GM19324 (cell line): ENCODE results near the gene BTG4.

ENCODE experiments used
- ATAC-seq: cut with Tn5 transposase; IDR thresholded peaks from one replicate; pipeline ENCODE4 v1.9.1; 2021; ENCODE audit warnings: mild to moderate bottlenecking, moderate library complexity; ENCODE audit not compliant: unreplicated experiment, low FRiP score

BTG4 gene

GRCh38 chr11:111512296-111513239, at the start of gene BTG4:
Gene BTG4, minus strand, starts transcription at chr11:111512386. Its CDS starts 13,610 bp downstream, at chr11:111498776.
- ATAC-seq, result no peak

DNA sequence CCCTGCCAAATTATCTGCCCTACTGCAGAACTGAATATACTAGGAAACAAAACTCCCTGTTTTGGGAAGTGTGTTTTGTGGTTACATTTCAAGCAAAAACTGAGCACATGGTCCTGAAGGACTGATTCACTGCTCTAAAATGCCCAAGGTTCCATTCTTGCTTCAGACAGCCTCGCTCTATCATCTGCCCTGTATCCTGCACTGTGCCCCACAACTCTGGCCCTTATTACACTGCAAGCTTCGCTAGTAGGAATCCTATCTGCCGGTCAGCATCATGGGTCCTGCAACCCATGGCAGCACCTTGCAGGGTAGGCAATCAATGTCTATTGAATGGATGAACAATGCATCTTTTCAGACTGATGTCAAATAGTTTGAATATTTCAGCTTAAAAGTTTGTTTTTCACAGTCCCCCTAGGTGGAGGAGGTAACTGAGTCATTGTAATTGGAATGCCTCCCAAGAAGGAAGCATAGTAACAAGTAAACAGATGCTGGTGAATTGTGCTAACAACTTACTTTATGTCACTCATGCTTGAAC, 49.7 kb upstream of the BTG4 start:
- no peak for ATAC-seq

DNA sequence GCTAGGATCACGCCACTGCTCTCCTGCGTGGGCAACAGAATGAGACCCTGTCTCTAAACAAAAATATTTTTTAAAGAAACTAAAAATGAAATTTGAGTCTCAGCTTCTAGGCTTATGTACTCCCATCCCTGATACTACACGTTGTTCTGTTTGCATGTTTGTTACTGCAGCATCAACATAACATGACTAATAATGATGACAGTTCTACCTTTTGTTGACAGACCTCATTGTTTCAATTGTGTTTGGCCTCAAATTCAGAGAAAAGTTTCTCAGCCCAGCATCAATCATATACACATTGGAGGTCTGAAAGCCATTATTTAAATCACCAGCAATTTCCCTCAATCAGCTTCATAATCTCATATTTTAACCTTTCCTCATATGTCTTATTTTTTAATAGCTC, 49.1 kb upstream of the BTG4 start:
- no peak for ATAC-seq

DNA sequence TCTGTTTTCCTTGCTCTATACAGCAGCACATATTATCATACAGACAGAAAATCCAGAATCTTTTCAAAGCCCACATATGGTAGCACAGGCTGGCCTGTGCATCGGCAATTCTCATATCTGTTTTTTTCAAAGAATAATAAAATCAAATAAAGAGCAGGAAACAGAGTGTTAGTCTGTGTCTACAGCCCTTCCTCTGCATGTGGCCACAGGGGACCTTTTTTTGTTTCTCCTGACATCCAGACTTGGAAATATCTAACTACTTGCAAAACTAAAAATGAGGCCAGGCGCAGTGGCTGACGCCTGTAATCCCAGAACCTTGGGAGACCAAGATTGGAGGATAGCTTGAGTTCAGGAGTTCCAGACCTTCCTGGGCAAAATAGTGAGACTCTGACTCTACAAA, 48.6 kb upstream of the BTG4 start:
- ATAC-seq, result no peak

DNA sequence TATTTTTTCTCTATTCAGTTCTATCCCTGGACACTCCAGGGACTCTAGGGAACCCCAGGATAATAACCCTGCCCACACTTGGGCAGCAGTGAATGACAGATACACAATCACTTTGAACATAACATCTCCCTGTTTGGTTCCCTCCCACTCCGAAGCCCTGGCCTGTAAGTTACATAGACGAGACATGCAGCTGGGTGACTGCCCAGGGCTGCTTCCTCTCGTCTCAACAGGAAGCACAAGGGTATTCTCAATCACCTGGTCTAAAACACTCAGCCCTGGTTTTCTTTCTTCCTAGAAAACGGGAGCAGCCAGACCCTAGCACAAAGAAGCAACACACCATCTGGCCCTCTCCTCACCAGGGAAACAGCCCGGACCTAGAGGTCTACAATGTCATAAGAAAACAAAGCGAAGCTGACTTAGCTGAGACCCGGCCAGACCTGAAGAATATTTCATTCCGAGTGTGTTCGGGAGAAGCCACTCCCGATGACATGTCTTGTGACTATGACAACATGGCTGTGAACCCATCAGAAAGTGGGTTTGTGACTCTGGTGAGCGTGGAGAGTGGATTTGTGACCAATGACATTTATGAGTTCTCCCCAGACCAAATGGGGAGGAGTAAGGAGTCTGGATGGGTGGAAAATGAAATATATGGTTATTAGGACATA, 47.7 kb upstream of the BTG4 start:
- ATAC-seq, result no peak

DNA sequence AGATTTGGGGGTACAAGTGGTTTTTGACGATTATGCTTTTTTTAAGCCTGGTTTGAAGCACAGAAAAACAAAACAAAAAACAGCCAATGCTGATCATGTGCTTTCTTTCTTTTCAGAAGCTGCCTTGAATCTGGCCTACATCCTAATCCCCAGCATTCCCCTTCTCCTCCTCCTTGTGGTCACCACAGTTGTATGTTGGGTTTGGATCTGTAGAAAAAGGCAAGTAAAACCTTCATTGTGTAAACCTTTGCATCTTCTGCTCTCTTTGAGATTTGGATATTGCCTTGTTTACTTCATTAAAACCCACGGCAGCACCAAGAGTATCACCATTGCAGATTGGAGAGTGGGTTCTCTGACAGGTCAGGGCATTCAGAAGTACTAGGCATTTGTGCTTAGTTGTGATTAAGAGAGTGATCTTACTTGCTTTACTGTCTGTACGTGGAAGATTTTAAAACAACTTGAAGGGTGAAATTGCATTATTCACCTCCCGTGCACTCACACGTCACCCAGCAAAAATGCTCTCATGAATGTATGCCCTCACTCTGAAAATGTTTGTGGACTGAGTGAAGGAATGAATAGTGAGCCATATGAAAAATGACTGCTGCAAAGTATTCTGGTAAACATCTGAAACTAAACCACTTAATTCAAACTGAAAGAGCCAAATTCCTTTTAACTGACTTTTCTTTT, 45.4 kb upstream of the BTG4 start:
- no peak for ATAC-seq

DNA sequence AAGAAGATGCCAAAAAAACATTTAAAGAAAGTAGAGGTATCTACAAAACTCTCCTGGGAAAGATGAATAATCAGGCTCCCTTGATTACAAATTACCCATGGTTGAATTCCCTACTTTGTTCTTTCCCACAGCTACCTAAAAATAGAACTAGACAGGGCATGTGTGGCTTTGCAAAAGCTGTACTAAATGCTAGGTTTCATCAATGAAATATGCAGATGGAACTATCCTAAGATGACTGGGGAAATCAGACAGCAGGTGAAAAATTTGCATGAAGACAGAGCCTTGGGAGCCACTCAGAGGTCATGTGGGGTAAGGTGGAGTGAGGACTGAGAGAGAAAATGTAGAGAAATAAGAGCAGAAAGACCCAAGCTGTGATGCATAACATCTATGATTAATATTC, 43.1 kb upstream of the BTG4 start:
- no peak for ATAC-seq

DNA sequence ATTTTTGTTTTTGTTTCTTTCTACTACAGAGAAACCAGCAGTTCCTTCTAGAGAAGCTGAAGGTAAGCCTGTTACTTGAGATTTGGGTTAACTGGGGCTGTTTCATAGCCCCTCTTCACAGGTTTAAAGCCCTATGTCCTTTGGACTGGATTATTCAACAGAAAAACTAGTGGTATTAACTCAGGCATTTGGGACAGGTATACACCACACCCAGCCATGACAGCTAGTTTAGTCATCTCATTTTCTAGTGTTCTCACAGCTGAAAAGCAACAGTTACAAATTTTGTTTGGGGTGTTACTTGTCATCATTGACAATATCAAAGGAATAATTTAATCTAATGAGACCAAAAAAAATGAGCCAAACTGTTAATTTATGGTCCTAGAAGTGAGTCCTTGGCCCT, 42.3 kb upstream of the BTG4 start:
- no peak for ATAC-seq

- no peak for ATAC-seq
These were observed 38.1 kb upstream of the BTG4 start for GRCh38 chr11:111550258-111550657.

DNA sequence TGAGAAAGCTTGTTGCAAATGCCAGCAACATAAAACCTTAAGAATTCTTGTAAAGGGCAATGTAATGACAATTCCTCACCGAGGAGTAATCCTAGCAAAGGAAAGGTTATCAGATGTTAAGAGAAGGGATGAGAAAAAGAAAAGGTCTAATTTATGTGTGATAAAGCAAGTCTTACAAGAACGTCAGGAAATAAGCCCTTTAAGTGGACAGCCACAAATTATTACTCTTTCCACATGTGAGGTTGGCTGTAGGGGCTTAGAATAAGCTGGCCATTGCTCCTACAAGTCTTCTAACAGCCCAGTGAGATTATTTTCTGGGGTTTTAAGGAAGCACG, 37.6 kb upstream of the BTG4 start:
- no peak for ATAC-seq

GRCh38 chr11:111549196-111549868, 37.1 kb upstream of the BTG4 start:
- no peak for ATAC-seq

DNA sequence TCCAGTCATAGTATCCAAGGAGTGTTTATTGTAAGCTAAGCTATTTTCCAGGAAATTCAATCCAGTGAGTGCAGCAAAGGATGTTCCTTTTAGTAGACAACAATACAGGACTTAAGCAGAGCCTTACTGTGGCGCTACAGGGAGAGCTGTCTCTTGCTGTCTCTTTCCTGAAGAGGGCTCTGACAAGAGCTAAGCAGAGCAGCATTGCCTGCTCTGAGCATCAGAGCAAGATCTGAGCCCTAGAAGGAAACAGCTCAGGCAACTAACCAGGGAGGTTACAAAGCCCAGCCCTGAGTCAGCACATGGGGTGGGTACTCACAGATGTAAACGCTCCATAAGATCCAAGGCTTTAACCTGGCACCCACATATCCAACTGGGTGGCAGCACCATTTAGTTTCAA, 36.3 kb upstream of the BTG4 start:
- ATAC-seq, result no peak

GRCh38 chr11:111542606-111543275, 30.6 kb upstream of the BTG4 start:
- no peak for ATAC-seq

- ATAC-seq, result no peak
These were observed 29.3 kb upstream of the BTG4 start for GRCh38 chr11:111541254-111542061.

GRCh38 chr11:111540937-111541253, 28.7 kb upstream of the BTG4 start:
- no peak for ATAC-seq

DNA sequence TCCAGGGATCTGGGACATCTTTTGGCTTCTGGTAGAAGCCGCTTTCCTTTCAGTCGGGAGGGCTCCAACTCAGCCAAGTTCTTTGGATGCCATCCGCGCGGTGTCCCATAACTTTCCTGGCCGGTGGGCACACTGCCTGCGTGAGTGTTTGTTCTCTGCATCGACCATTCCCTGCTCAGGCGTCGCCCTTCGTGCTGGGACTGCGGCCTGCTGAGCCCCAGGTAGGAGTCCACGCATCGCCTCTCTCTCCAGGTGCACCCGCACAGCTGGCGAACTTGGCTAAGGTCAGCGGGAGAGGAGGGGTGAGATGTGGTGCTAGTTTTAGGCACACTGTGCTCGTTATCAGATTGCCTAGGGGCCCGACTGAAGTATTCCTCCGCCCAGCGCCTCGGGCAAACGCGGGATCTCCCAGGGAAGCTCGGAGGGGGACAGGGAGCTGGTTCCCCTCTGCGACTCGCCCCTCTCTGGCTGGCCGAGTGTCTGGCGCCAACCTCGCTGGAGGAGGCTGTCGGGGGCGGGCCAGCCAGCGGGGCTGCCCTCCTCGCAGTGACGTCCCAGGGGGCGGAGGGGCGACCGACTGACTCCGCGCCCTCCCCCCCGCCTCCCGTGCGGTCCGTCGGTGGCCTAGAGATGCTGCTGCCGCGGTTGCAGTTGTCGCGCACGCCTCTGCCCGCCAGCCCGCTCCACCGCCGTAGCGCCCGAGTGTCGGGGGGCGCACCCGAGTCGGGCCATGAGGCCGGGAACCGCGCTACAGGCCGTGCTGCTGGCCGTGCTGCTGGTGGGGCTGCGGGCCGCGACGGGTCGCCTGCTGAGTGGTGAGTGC, 28.1 kb upstream of the BTG4 start, which contains the start of gene LAYN:
Gene LAYN, plus strand, starts transcription at position 607 of the 823 bp plus-strand sequence. Its CDS starts 124 bp downstream, at position 731.
- ATAC-seq, result no peak

GRCh38 chr11:111539426-111540113, 27.4 kb upstream of the BTG4 start:
- no peak for ATAC-seq
